22Rv1 (cell line): ENCODE measurements around the gene CD79B.

Experiments used
- ZFX ChIP-seq: fragments of 450-650 bp; IDR thresholded peaks from 2 replicates; pipeline ENCODE4 v1.6.1; 2017; ENCODE audit warnings: antibody characterized with exemption, borderline replicate concordance
- TF ChIP-seq, protein P1 (sequence below): fragments of 450-650 bp; IDR thresholded peaks from 2 replicates; pipeline ENCODE4 v1.5.1; 2017; ENCODE audit warnings: mild to moderate bottlenecking

DNA sequence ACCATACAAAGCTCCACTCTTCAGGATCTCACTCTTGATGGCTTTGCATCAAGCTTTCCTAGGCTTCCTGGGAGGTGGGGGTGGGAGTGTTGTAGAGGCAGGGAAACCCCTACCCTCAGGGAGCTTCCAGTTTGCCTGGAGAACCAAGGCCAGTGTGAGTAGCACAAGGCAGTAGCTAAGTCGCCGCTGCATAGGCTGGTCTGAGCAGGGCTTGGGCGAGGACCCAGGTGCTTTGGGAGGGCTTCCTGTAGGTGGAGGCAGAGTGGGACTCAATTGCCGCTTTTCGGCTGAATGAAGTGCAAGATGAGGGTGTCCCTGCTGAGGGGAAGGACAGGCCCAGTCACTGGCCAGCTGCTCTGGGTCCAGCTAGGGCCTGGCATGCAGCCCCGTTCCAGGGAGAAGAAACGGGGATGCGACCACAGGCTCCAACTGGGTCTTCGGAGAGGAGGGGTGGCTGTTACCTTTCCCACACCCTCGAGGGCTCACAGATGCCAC, 3.9 kb downstream of the CD79B start:
- TF ChIP-seq, protein P1, sequence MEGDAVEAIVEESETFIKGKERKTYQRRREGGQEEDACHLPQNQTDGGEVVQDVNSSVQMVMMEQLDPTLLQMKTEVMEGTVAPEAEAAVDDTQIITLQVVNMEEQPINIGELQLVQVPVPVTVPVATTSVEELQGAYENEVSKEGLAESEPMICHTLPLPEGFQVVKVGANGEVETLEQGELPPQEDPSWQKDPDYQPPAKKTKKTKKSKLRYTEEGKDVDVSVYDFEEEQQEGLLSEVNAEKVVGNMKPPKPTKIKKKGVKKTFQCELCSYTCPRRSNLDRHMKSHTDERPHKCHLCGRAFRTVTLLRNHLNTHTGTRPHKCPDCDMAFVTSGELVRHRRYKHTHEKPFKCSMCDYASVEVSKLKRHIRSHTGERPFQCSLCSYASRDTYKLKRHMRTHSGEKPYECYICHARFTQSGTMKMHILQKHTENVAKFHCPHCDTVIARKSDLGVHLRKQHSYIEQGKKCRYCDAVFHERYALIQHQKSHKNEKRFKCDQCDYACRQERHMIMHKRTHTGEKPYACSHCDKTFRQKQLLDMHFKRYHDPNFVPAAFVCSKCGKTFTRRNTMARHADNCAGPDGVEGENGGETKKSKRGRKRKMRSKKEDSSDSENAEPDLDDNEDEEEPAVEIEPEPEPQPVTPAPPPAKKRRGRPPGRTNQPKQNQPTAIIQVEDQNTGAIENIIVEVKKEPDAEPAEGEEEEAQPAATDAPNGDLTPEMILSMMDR, result no peak
- no peak for TF ChIP-seq ZFX
